Tibial artery (tissue), 4 donors: ENCODE measurements around the gene PECR.

Experiments used
- DNase-seq, 2 donors: peaks; one replicate each; pipeline ENCODE4 v3.0.0-alpha.2; 2019
- H3K27ac ChIP-seq, 2 donors: fragments of 200-600 bp; sonication (generic) in 1 of 2; 1 replicate in 1 of 2; 2 replicates in 1 of 2; pipeline ENCODE4 v1.5.1; 2018 to 2019; ENCODE audit warnings: mild to moderate bottlenecking in 1 of 2
- H3K27me3 ChIP-seq, 2 donors: fragments of 200-600 bp; sonication (generic) in 1 of 2; one replicate each; pipeline versions ENCODE4 v1.5.1 to v1.6.0; 2016 to 2019
- H3K36me3 ChIP-seq, 3 donors: fragments of 200-600 bp; sonication (generic) in 2 of 3; one replicate each; pipeline ENCODE4 v1.5.1; 2016 to 2019; ENCODE audit warnings: mild to moderate bottlenecking in 2 of 3
- H3K4me1 ChIP-seq, 4 donors: fragments of 200-600 bp; sonication (generic) in 2 of 4; 1 replicate in 3 of 4; 2 replicates in 1 of 4; pipeline ENCODE4 v1.5.1; 2016 to 2019
- H3K4me3 ChIP-seq, 2 donors: fragments of 200-600 bp; sonication (generic) in 1 of 2; 1 replicate in 1 of 2; 2 replicates in 1 of 2; pipeline ENCODE4 v1.5.1; 2018 to 2019; ENCODE audit warnings: mild to moderate bottlenecking in 2 of 2
- H3K9me3 ChIP-seq, 3 donors: fragments of 200-600 bp; sonication (generic) in 1 of 3; one replicate each; pipeline ENCODE4 v1.5.1; 2016 to 2019
- CTCF ChIP-seq, 2 experiments: fragments of 200-600 bp in 1 of 2; fragments of 450-650 bp in 1 of 2; IDR thresholded peaks; one replicate each; pipeline ENCODE4 v1.5.1; 2017 to 2019; ENCODE audit warnings: antibody characterized with exemption in 2 of 2, mild to moderate bottlenecking in 1 of 2, moderate library complexity in 1 of 2
- intact Hi-C: fragments of 100-400 bp; cut with DNase I; formaldehyde crosslinking; loops from one replicate; pipeline ENCODE4 v1.15.0; 2023; ENCODE audit warnings: low total_unique reads

PECR gene

GRCh38 chr2:216104691-216105090, 23.1 kb upstream of the PECR start:
- Histone ChIP-seq H3K27ac (no peak overlapping the region), H3K4me1 (peaks cover 0 to 6% (median 0%) of the 10 kb centered on the region in 4 donors), H3K36me3 (no peaks in the 10 kb centered on the region), H3K27me3 (peaks cover 0 to 4% of the 10 kb centered on the region in 2 donors), H3K4me3 (no peak overlapping the region), H3K9me3 (no peaks in the 10 kb centered on the region)
- DNase-seq, result no peak
- no peak for TF ChIP-seq CTCF (IDR thresholded peaks at IDR 0.05)
- intact Hi-C loops, result no loop called here

DNA sequence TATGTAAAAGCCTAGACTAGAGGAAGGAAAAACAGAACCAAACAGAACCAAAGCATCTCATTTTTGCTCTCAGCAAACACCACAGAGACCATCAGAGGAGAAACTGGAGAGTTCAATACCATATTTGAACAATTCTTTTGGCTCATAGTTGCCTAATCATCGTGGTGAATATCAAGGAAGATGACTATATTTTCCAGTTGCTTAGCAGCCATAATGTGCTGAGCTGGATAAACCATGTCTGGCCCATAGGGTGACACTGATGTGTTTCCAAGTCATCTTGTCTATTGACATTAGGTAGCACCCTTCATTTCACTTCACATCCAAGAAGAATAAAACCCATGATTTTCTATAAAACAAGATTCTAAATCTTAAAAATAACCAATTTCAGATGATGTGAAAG, 21.6 kb upstream of the PECR start:
- Histone ChIP-seq H3K27ac (no peak overlapping the region), H3K4me1 (peaks cover 0 to under 1% (median 0%) of the 10 kb centered on the region in 4 donors), H3K27me3 (peaks cover 0 to 4% of the 10 kb centered on the region in 2 donors), H3K9me3 (no peaks in the 10 kb centered on the region), H3K36me3 (no peaks in the 10 kb centered on the region), H3K4me3 (no peak overlapping the region)
- intact Hi-C loops, result no loop called here
- no peak for DNase-seq
- no peak for TF ChIP-seq CTCF (IDR thresholded peaks at IDR 0.05)

DNA sequence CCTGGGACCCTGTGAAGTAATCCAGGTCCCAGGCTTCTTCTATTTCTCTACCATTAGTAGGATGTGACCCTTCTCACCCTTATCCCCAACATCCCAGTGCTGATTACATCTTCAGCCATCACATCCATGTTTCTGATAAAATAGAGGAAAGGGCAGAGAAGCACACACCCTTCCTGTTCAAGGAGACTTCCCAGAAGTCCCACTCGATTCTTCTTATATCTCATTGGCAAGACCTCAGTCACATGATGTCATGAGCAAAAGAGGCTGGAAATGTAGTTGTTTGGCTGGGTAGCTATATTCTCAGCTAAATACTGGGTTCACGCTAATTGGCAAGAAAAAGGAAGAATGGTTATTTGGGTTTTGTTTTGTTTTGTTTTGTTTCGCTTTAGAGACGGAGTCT, 19.5 kb upstream of the PECR start:
- no peak for DNase-seq
- Histone ChIP-seq H3K27ac (no peak overlapping the region), H3K27me3 (peaks cover 0 to 4% of the 10 kb centered on the region in 2 donors), H3K4me1 (no peaks in the 10 kb centered on the region), H3K4me3 (no peak overlapping the region), H3K36me3 (no peaks in the 10 kb centered on the region), H3K9me3 (no peaks in the 10 kb centered on the region)
- TF ChIP-seq CTCF (IDR thresholded peaks at IDR 0.05), result no peak
- intact Hi-C loops, result no loop called here

- Histone ChIP-seq H3K27me3 (peaks cover 0 to 5% of the 10 kb centered on the region in 2 donors), H3K36me3 (no peaks in the 10 kb centered on the region), H3K4me1 (no peaks in the 10 kb centered on the region), H3K27ac (no peak overlapping the region), H3K4me3 (no peak overlapping the region), H3K9me3 (no peaks in the 10 kb centered on the region)
- TF ChIP-seq CTCF (IDR thresholded peaks at IDR 0.05), result no peak
- intact Hi-C loops, result no loop called here
- no peak for DNase-seq
Measured at GRCh38 chr2:216098421-216099334, 17.1 kb upstream of the PECR start.

DNA sequence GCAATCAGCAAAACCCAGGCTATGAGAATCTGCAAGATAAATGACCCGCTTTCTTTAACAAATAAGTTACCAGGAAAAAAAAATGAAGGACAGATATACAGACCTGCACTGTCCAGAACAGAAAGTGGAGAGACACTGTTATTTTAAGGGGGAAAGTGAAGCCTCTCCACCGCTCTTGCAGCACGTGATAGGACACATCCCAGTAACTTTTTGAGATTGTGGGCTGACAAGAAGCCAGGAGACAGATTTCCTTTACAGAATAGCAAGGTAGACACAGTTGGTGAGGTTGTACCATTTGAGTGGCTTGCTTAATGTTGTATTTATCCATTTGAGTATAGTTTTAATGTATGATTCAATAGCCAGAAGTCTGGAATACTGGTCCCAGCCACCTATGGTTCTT, 13.1 kb upstream of the PECR start:
- Histone ChIP-seq H3K27ac (no peak overlapping the region), H3K36me3 (no peaks in the 10 kb centered on the region), H3K27me3 (peaks cover 0 to 5% of the 10 kb centered on the region in 2 donors), H3K9me3 (no peaks in the 10 kb centered on the region), H3K4me1 (no peaks in the 10 kb centered on the region), H3K4me3 (no peak overlapping the region)
- intact Hi-C loops, result no loop called here
- no peak for DNase-seq
- TF ChIP-seq CTCF (IDR thresholded peaks at IDR 0.05), result no peak
